HepG2 (cell line): Measurements from ENCODE around the gene MTA2. TPM values are rescaled to one million over a fixed set of nuclear protein-coding genes. Genes with fewer than 3 reads are reported as not detected.

ENCODE experiments used
- ATAC-seq: fragments of 200-7000 bp; cut with Tn5 transposase; 3 replicates; pipeline ENCODE4 v1.9.1; 2020; ENCODE audit warnings: mild to moderate bottlenecking, moderate library complexity
- BruUV-seq: library from RNA; stranded (reverse); fragments of 400-500 nt; replicated peaks from 2 replicates; lab custom pipeline; 2021; lab: Mats Ljungman, UMichigan
- CTCF ChIA-PET: fragments of 300-600 bp; formaldehyde crosslinking; extraction: SDS; loops from one replicate; lab custom pipeline; 2021; ENCODE audit warnings: low total read pairs, inconsistent platforms, low intra/inter-chr PET ratio; lab: Yijun Ruan, JAX
- POLR2A ChIA-PET: fragments of 350-600 bp; sonication (Branson Sonifier 250); formaldehyde crosslinking; loops from one replicate; lab custom pipeline; 2020; ENCODE audit warnings: antibody characterized with exemption, inconsistent platforms; lab: Yijun Ruan, JAX
- DNase-seq: peaks from one replicate; pipeline ENCODE4 v3.0.0-alpha.2; 2015; ENCODE audit warnings: low spot score
- FAIRE-seq: peaks from 3 replicates; lab custom pipeline; 2011; peaks lifted over from hg19 to GRCh38; lab: Jason Lieb, UNC
- H2AFZ ChIP-seq: one replicate; pipeline ENCODE4 v1.6.1; 2011; ENCODE audit warnings: low read length, inconsistent platforms
- H3K27ac ChIP-seq: fragments of 300-600 bp; 3 replicates; pipeline ENCODE4 v1.8.0; 2011; ENCODE audit warnings: mixed run types, mild to moderate bottlenecking, mixed read lengths, low read length, inconsistent platforms; ENCODE audit not compliant: insufficient read depth; ENCODE audit errors: extremely low read length
- H3K27me3 ChIP-seq, 2 experiments: fragments of 200-600 bp in 1 of 2; 2 replicates in 1 of 2; 3 replicates in 1 of 2; pipeline versions ENCODE4 v1.6.0 to v1.8.0; 2011; ENCODE audit warnings: low read length in 2 of 2, mild to moderate bottlenecking in 2 of 2, moderate library complexity in 2 of 2, inconsistent platforms in 1 of 2; ENCODE audit not compliant: insufficient read depth in 2 of 2, control insufficient read depth in 1 of 2
- H3K36me3 ChIP-seq, 2 experiments: fragments of 200-600 bp in 1 of 2; replicated peaks in 1 of 2; 2 replicates in 1 of 2; 3 replicates in 1 of 2; pipeline versions ENCODE4 v1.5.1 to v1.8.0; 2011; ENCODE audit warnings: low read length in 2 of 2, inconsistent platforms in 1 of 2; ENCODE audit not compliant: insufficient read depth in 2 of 2, control insufficient read depth in 1 of 2
- H3K4me1 ChIP-seq: 2 replicates; pipeline ENCODE4 v1.5.1; 2012; ENCODE audit warnings: low read length, inconsistent platforms; ENCODE audit not compliant: insufficient read depth
- H3K4me2 ChIP-seq: 2 replicates; pipeline ENCODE4 v1.6.0; 2011; ENCODE audit warnings: low read depth, low read length, inconsistent platforms
- H3K4me3 ChIP-seq, 3 experiments: fragments of 200-600 bp in 1 of 3; sonication (generic), shearing (Covaris generic) in 1 of 3; replicated peaks in 1 of 3; 2 replicates each; pipeline ENCODE4 v1.5.1; 2011 to 2016; ENCODE audit warnings: low read length in 3 of 3, inconsistent platforms in 2 of 3, low read depth in 2 of 3, mild to moderate bottlenecking in 2 of 3, control low read depth in 1 of 3, mixed read lengths in 1 of 3; ENCODE audit not compliant: insufficient read depth in 1 of 3
- H3K79me2 ChIP-seq: one replicate; pipeline ENCODE4 v1.6.1; 2011; ENCODE audit warnings: low read length, inconsistent platforms; ENCODE audit not compliant: insufficient read depth
- H3K9ac ChIP-seq: 2 replicates; pipeline ENCODE4 v1.6.0; 2011; ENCODE audit warnings: mild to moderate bottlenecking, low read depth, low read length, inconsistent platforms; ENCODE audit not compliant: insufficient read depth
- H3K9me3 ChIP-seq: 2 replicates; pipeline ENCODE4 v1.5.1; 2012; ENCODE audit warnings: mild to moderate bottlenecking, low read length
- H4K20me1 ChIP-seq: 2 replicates; pipeline ENCODE4 v1.6.0; 2011; ENCODE audit warnings: inconsistent platforms, mild to moderate bottlenecking, low read length, moderate library complexity; ENCODE audit not compliant: insufficient read depth
- DNMT1 ChIP-seq: sonication (generic); formaldehyde crosslinking; IDR thresholded peaks from 2 replicates; pipeline ENCODE4 v1.5.1; 2020; ENCODE audit warnings: mild to moderate bottlenecking, missing genetic modification reagents
- GATA4 ChIP-seq: sonication (generic); IDR thresholded peaks from 2 replicates; pipeline ENCODE4 v1.6.1; 2016; ENCODE audit warnings: antibody characterized with exemption, low read depth, borderline replicate concordance
- HDAC2 ChIP-seq: sonication (generic); formaldehyde crosslinking; IDR thresholded peaks from 2 replicates; pipeline ENCODE4 v1.4.0; 2020; ENCODE audit warnings: missing genetic modification reagents
- MBD4 ChIP-seq: IDR thresholded peaks from 2 replicates; pipeline ENCODE4 v1.6.1; 2012; ENCODE audit warnings: low read length, inconsistent platforms, borderline replicate concordance
- NFIC ChIP-seq: IDR thresholded peaks from 2 replicates; pipeline ENCODE4 v1.6.1; 2012; ENCODE audit warnings: mild to moderate bottlenecking, low read length, inconsistent platforms
- PRDM10 ChIP-seq: sonication (generic); formaldehyde crosslinking; IDR thresholded peaks from 2 replicates; pipeline ENCODE4 v1.4.0; 2020; ENCODE audit warnings: low read depth, missing genetic modification reagents
- RBM39 ChIP-seq: fragments of 200-400 bp; formaldehyde crosslinking; IDR thresholded peaks from one replicate; pipeline ENCODE4 v1.6.1; 2018; ENCODE audit warnings: antibody characterized with exemption, mild to moderate bottlenecking, low read depth, low read length; ENCODE audit not compliant: poor library complexity, severe bottlenecking
- RXRA ChIP-seq: sonication (generic); formaldehyde crosslinking; IDR thresholded peaks from 2 replicates; pipeline ENCODE4 v1.5.1; 2020; ENCODE audit warnings: missing genetic modification reagents
- TMF1 ChIP-seq: sonication (generic); formaldehyde crosslinking; IDR thresholded peaks from 2 replicates; pipeline ENCODE4 v1.8.1; 2022; ENCODE audit warnings: low read depth, missing genetic modification reagents
- YEATS4 ChIP-seq: sonication (generic); formaldehyde crosslinking; IDR thresholded peaks from 2 replicates; pipeline ENCODE4 v1.4.0; 2020; ENCODE audit warnings: missing genetic modification reagents, borderline replicate concordance
- ZNF30 ChIP-seq: sonication (generic); formaldehyde crosslinking; IDR thresholded peaks from 2 replicates; pipeline ENCODE4 v1.5.0; 2020; ENCODE audit warnings: mild to moderate bottlenecking, missing genetic modification reagents
- ZNF468 ChIP-seq: sonication (generic); formaldehyde crosslinking; IDR thresholded peaks from 2 replicates; pipeline ENCODE4 v1.8.0; 2022; ENCODE audit warnings: mild to moderate bottlenecking, moderate library complexity, missing genetic modification reagents
- ZNF605 ChIP-seq: sonication (generic); formaldehyde crosslinking; IDR thresholded peaks from 2 replicates; pipeline ENCODE4 v1.8.0; 2022; ENCODE audit warnings: mild to moderate bottlenecking, missing genetic modification reagents
- ZNF691 ChIP-seq: sonication (generic); formaldehyde crosslinking; IDR thresholded peaks from 2 replicates; pipeline ENCODE4 v1.4.0; 2020; ENCODE audit warnings: missing genetic modification reagents, low read depth, mild to moderate bottlenecking, borderline replicate concordance
- ZNF747 ChIP-seq: sonication (generic); formaldehyde crosslinking; IDR thresholded peaks from 2 replicates; pipeline ENCODE4 v1.8.1; 2023; ENCODE audit warnings: missing genetic modification reagents, mild to moderate bottlenecking, borderline replicate concordance
- ZNF788 ChIP-seq: sonication (generic); formaldehyde crosslinking; IDR thresholded peaks from 2 replicates; pipeline ENCODE4 v1.5.0; 2020; ENCODE audit warnings: mild to moderate bottlenecking, missing genetic modification reagents, borderline replicate concordance
- ZSCAN29 ChIP-seq: sonication (generic); formaldehyde crosslinking; conservative IDR thresholded peaks from 2 replicates; pipeline ENCODE4 v1.4.0; 2020; ENCODE audit warnings: mild to moderate bottlenecking, missing genetic modification reagents
- ZSCAN31 ChIP-seq: sonication (generic); formaldehyde crosslinking; IDR thresholded peaks from 2 replicates; pipeline ENCODE4 v1.5.0; 2020; ENCODE audit warnings: low read depth, mild to moderate bottlenecking, missing genetic modification reagents
- WGBS: methylation state at CpG from one replicate; pipeline ENCODE4 v1.1.6; 2017; ENCODE audit warnings: low lambda C conversion rate; 5-methylcytosine and 5-hydroxymethylcytosine counted together
- in situ Hi-C: cut with HindIII; loops from 2 replicates; pipeline ENCODE4 v1.10.0; 2017; ENCODE audit warnings: low pct_unique_long_range_greater_than_20kb; ENCODE audit not compliant: extremely low pct_ligation_motif_present
- intact Hi-C: fragments of 100-400 bp; cut with micrococcal nuclease; formaldehyde crosslinking; loops from one replicate; pipeline ENCODE4 v1.10.0; 2022; ENCODE audit not compliant: unreplicated experiment
- polyA plus RNA-seq, 8 experiments: library from polyadenylated mRNA; depleted of rRNA in 3 of 8; stranded (reverse) in 7 of 8; unstranded in 1 of 8; fragments of >200 nt; fragmentation: Illumina TruSeq in 4 of 8; extraction: Trizol in 4 of 8; gene quantifications; 2 replicates each; pipeline versions ENCODE4 v1.2.1 to v1.2.3, GENCODE V29; 2011 to 2016; ENCODE audit warnings: low read depth in 4 of 8, missing spikeins in 1 of 8, mixed read lengths in 1 of 8; ENCODE audit not compliant: insufficient read depth in 1 of 8
- total RNA-seq, 5 experiments: library from RNA; depleted of rRNA; stranded (reverse); fragments of >200 nt; fragmentation: Illumina TruSeq; extraction: Trizol; gene quantifications; 2 replicates each; pipeline ENCODE4 v1.2.3, GENCODE V29; 2016; ENCODE audit warnings: low read depth in 1 of 5

MTA2 gene
- total and polyA plus RNA-seq, 2 of the 13 experiments (the other 11 are each of a cell fraction or from before 2014, with no cell fraction given), result 14.0 to 70.0 TPM

- TF ChIP-seq PRDM10 (no peak), GATA4 (no peak), ZSCAN29 (CRISPR knock-in tag) (no peak), HDAC2 (CRISPR knock-in tag) (no peak)
Observed at GRCh38 chr11:62575156-62575555, 26.5 kb downstream of the MTA2 start (continued).

GRCh38 chr11:62574363-62575071 is 27.1 kb downstream of the MTA2 start:
- CTCF ChIA-PET, result no interaction called here
- Histone ChIP-seq H3K9me3 (no peaks in the 10 kb centered on the region), H3K4me3 (peak overlapping the region; percentile 74 to 83 (median 77)), H3K9ac (peak overlapping the region; percentile 98), H3K27ac (peak overlapping the region; percentile 85), H2AFZ (no peak overlapping the region), H3K4me2 (peak overlapping the region; percentile 89), H3K27me3 (no peaks in the 10 kb centered on the region; a peak in 1 of 5 replicates), H3K4me1 (peaks cover 56% of the 10 kb centered on the region), H3K79me2 (peaks cover 60% of the 10 kb centered on the region), H4K20me1 (peaks cover 8% of the 10 kb centered on the region; the same call in 1 of the 2 replicates), H3K36me3 (peaks cover 16 to 58% of the 10 kb centered on the region in 2 experiments)
- FAIRE-seq, result peak; percentile 18
- DNase-seq, result no peak
- 21% methylated on average over 22 of the region's 33 CpGs for WGBS
- in situ Hi-C loops (no loop called here), intact Hi-C loops (no loop called here)
- peak; percentile 27 for ATAC-seq
- POLR2A ChIA-PET, result interaction anchor here (0.6 to 5.0 kb wide), 47 partner anchors 8 to 267 kb away, joined by 3 to 160 read pairs (median 6); partner anchors contain the start of genes AHNAK, B3GAT3, C11orf98 and CSKMT
- BruUV-seq, result TSS peak; percentile 84
- TF ChIP-seq ZSCAN31 (CRISPR knock-in tag) (peak; percentile 39), MBD4 (0 out of 2 replicates have a peak, but pooled peaks have one; percentile 39), ZNF788 (peak; percentile 76; the same call in 1 of the 2 replicates), ZNF691 (CRISPR knock-in tag) (peak; percentile 47; the same call in 1 of the 2 replicates), ZNF747 (CRISPR knock-in tag) (0 out of 2 replicates have a peak, but pooled peaks have one; percentile 53), NFIC (0 out of 2 replicates have a peak, but pooled peaks have one; percentile 22), TMF1 (peak; percentile 64; the same call in 1 of the 2 replicates), DNMT1 (CRISPR knock-in tag) (0 out of 2 replicates have a peak, but pooled peaks have one; percentile 26), RBM39 (peak; percentile 23), ZNF468 (CRISPR knock-in tag) (no peak), ZNF30 (no peak), ZNF605 (CRISPR knock-in tag) (peak; percentile 11; the same call in 1 of the 2 replicates), YEATS4 (CRISPR knock-in tag) (peak; percentile 6; the same call in 1 of the 2 replicates), RXRA (0 out of 2 replicates have a peak, but pooled peaks have one; percentile 16)
